Spleen (tissue), 3 donors: ENCODE results near the gene RALY.

ENCODE experiments used
- POLR2A ChIP-seq, 3 donors: fragments of 450-650 bp; IDR thresholded peaks; one replicate each; pipeline ENCODE4 v1.5.1; 2017; ENCODE audit warnings: antibody characterized with exemption in 3 of 3, mild to moderate bottlenecking in 1 of 3
- POLR2AphosphoS5 ChIP-seq, 3 donors: sonication (generic); formaldehyde crosslinking; IDR thresholded peaks; one replicate each; pipeline ENCODE4 v1.5.1; 2017; ENCODE audit warnings: antibody characterized with exemption in 3 of 3

DNA sequence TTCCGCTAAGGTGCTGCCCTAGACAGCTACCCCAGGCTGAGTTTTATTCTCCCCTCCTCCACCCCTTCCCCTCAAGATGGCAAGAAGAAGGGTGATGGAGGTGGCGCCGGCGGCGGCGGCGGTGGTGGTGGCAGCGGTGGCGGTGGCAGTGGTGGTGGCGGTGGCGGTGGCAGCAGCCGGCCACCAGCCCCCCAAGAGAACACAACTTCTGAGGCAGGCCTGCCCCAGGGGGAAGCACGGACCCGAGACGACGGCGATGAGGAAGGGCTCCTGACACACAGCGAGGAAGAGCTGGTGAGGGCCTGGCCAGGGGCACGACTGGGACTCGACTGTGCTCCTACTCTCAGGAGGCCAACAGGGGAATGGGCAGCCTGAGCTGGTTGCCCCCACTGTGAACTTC, 83.2 kb downstream of the RALY start:
- TF ChIP-seq POLR2AphosphoS5 (IDR thresholded peaks at IDR 0.05) (peak in 1 of 3 donors; percentile 58), POLR2A (IDR thresholded peaks at IDR 0.05) (no peak)
